GM12878 (cell line): ENCODE data around the gene CHST2. TPM values are rescaled to one million over a fixed set of nuclear protein-coding genes. Genes with fewer than 3 reads are reported as not detected.

Experiments used
- ATAC-seq: fragments of 200-7000 bp; cut with Tn5 transposase; 3 replicates; pipeline ENCODE4 v1.9.1; 2020; ENCODE audit warnings: mild to moderate bottlenecking, moderate library complexity
- BruUV-seq: library from RNA; stranded (reverse); fragments of 400-500 nt; replicated peaks from 2 replicates; lab custom pipeline; 2021; lab: Mats Ljungman, UMichigan
- CTCF ChIA-PET: fragments of 300-600 bp; sonication (Branson Sonifier 250); formaldehyde crosslinking; extraction: SDS; loops from one replicate; lab custom pipeline; 2021; ENCODE audit warnings: inconsistent platforms; lab: Yijun Ruan, JAX
- POLR2A ChIA-PET: fragments of 350-600 bp; formaldehyde crosslinking; extraction: SDS; loops from one replicate; lab custom pipeline; 2021; ENCODE audit warnings: inconsistent platforms; lab: Charles Lee
- RAD21 ChIA-PET: fragments of 300-600 bp; sonication (Branson Sonifier 250); formaldehyde crosslinking; loops from one replicate; lab custom pipeline; 2023; ENCODE audit warnings: antibody characterized with exemption; ENCODE audit not compliant: unreplicated experiment; lab: Charles Lee
- SMC1A ChIA-PET: fragments of 300-600 bp; sonication (Branson Sonifier 250); formaldehyde crosslinking; loops from one replicate; lab custom pipeline; 2023; ENCODE audit not compliant: unreplicated experiment, uncharacterized antibody; lab: Charles Lee
- DNase-seq: peaks from one replicate; pipeline ENCODE4 v3.0.0-alpha.2; 2011; ENCODE audit warnings: low read depth, low spot score
- FAIRE-seq: peaks from 3 replicates; lab custom pipeline; 2011; peaks lifted over from hg19 to GRCh38; lab: Jason Lieb, UNC
- H2AFZ ChIP-seq: 2 replicates; pipeline ENCODE4 v1.6.0; 2011; ENCODE audit warnings: low read depth, low read length, control low read depth; ENCODE audit not compliant: control insufficient read depth
- H3K27ac ChIP-seq: 2 replicates; pipeline ENCODE4 v1.5.1; 2011; ENCODE audit warnings: control low read depth; ENCODE audit not compliant: control insufficient read depth, insufficient read depth
- H3K27me3 ChIP-seq, 2 experiments: replicated peaks in 1 of 2; 2 replicates each; pipeline versions ENCODE4 v1.6.0 to v1.6.1; 2011; ENCODE audit warnings: low read length in 1 of 2; ENCODE audit not compliant: control insufficient read depth in 2 of 2, insufficient read depth in 2 of 2
- H3K36me3 ChIP-seq, 2 experiments: 2 replicates each; pipeline ENCODE4 v1.5.1; 2011; ENCODE audit warnings: low read length in 1 of 2; ENCODE audit not compliant: control insufficient read depth in 2 of 2, insufficient read depth in 2 of 2
- H3K4me1 ChIP-seq: 2 replicates; pipeline ENCODE4 v1.6.1; 2011; ENCODE audit warnings: mild to moderate bottlenecking, low read length, moderate library complexity, mixed read lengths; ENCODE audit not compliant: control insufficient read depth, insufficient read depth
- H3K4me2 ChIP-seq: 2 replicates; pipeline ENCODE4 v1.6.0; 2011; ENCODE audit warnings: control low read depth; ENCODE audit not compliant: control insufficient read depth, insufficient read depth
- H3K4me3 ChIP-seq: fragments of 200-600 bp; sonication (generic); 2 replicates; pipeline ENCODE4 v1.5.1; 2016
- H3K79me2 ChIP-seq: 2 replicates; pipeline ENCODE4 v1.6.0; 2011; ENCODE audit warnings: low read length; ENCODE audit not compliant: control insufficient read depth, insufficient read depth
- H3K9ac ChIP-seq: 2 replicates; pipeline ENCODE4 v1.8.0; 2011; ENCODE audit warnings: low read length, control low read depth, mixed read lengths; ENCODE audit not compliant: control insufficient read depth, insufficient read depth
- H3K9me3 ChIP-seq: replicated peaks from 3 replicates; pipeline ENCODE4 v1.5.1; 2011; ENCODE audit warnings: mild to moderate bottlenecking, low read length; ENCODE audit not compliant: control insufficient read depth, insufficient read depth
- H4K20me1 ChIP-seq: 2 replicates; pipeline ENCODE4 v1.6.0; 2011; ENCODE audit not compliant: control insufficient read depth, insufficient read depth
- BACH1 ChIP-seq: fragments of 450-650 bp; IDR thresholded peaks from 2 replicates; pipeline ENCODE4 v1.6.1; 2017; ENCODE audit warnings: mild to moderate bottlenecking, borderline replicate concordance
- CHD4 ChIP-seq: fragments of 200-600 bp; sonication (generic); IDR thresholded peaks from 2 replicates; pipeline ENCODE4 v1.6.1; 2016; ENCODE audit warnings: mild to moderate bottlenecking
- CUX1 ChIP-seq: IDR thresholded peaks from 2 replicates; pipeline ENCODE4 v1.6.1; 2012; ENCODE audit warnings: improper control_type of control experiment, low read depth, low read length; ENCODE audit not compliant: insufficient replicate concordance
- MYC ChIP-seq: IDR thresholded peaks from 2 replicates; pipeline ENCODE4 v1.6.1; 2011; ENCODE audit warnings: mild to moderate bottlenecking, low read length, moderate library complexity, inconsistent platforms; ENCODE audit not compliant: insufficient read depth, insufficient replicate concordance, insufficient read length, severe bottlenecking
- NFXL1 ChIP-seq: fragments of 450-650 bp; IDR thresholded peaks from 2 replicates; pipeline ENCODE4 v1.6.1; 2017; ENCODE audit warnings: antibody characterized with exemption, mild to moderate bottlenecking, borderline replicate concordance
- POLR2AphosphoS5 ChIP-seq: IDR thresholded peaks from 2 replicates; pipeline ENCODE4 v1.6.1; 2011; ENCODE audit warnings: mild to moderate bottlenecking, low read length, inconsistent platforms
- RAD21 ChIP-seq: IDR thresholded peaks from 2 replicates; pipeline ENCODE4 v1.6.1; 2011; ENCODE audit warnings: mild to moderate bottlenecking, low read depth, low read length, moderate library complexity; ENCODE audit not compliant: insufficient read depth
- RELB ChIP-seq: fragments of 450-650 bp; IDR thresholded peaks from 2 replicates; pipeline ENCODE4 v1.6.1; 2017; ENCODE audit warnings: low read depth, mild to moderate bottlenecking, moderate library complexity
- SUPT20H ChIP-seq: IDR thresholded peaks from 2 replicates; pipeline ENCODE4 v1.6.1; 2011; ENCODE audit warnings: low read depth, mild to moderate bottlenecking, low read length, moderate library complexity, borderline replicate concordance; ENCODE audit not compliant: control insufficient read depth
- whole genome bisulfite sequencing: methylation state at CpG from one replicate; pipeline ENCODE4 v1.1.6; 2016; ENCODE audit warnings: low lambda C conversion rate; ENCODE audit not compliant: insufficient replicate concordance, insufficient coverage; ENCODE audit errors: missing lambda C conversion rate; 5-methylcytosine and 5-hydroxymethylcytosine counted together
- in situ Hi-C: fragments of 300-500 bp; cut with MboI; formaldehyde crosslinking; loops from 9 replicates; pipeline ENCODE4 v1.14.3; 2018; ENCODE audit warnings: mixed read lengths
- intact Hi-C: fragments of 100-400 bp; cut with micrococcal nuclease; formaldehyde crosslinking; loops from one replicate; pipeline ENCODE4 v1.14.2; 2022; ENCODE audit not compliant: unreplicated experiment
- polyA plus RNA-seq, 11 experiments: library from polyadenylated mRNA; depleted of rRNA in 4 of 11; unstranded in 6 of 11; stranded (reverse) in 5 of 11; fragments of >200 nt; fragmentation: Nextera tagmentation in 4 of 11; fragmentation: Illumina TruSeq in 1 of 11; extraction: Ambion mirVana in 4 of 11; extraction: Trizol in 1 of 11; gene quantifications; 1 replicate in 1 of 11; 2 replicates in 10 of 11; pipeline versions ENCODE4 v1.2.1 to v1.2.3, GENCODE V29; 2011 to 2016; ENCODE audit warnings: inconsistent platforms in 2 of 11, missing spikeins in 2 of 11, low read depth in 1 of 11
- total RNA-seq, 4 experiments: library from RNA; depleted of rRNA in 3 of 4; stranded (reverse); fragments of >200 nt in 3 of 4; fragmentation: Illumina TruSeq in 1 of 4; extraction: Trizol in 1 of 4; gene quantifications; 2 replicates each; pipeline versions ENCODE4 v1.2.1 to v1.2.3, GENCODE V29; 2013 to 2021

Gene CHST2
- total and polyA plus RNA-seq, 10 of the 15 experiments (the other 5 are each of a cell fraction or from before 2014, with no cell fraction given) = 1.6 to 37.2 (median 8.8) TPM

- in situ Hi-C loops = no loop called here
- ATAC-seq (peak; percentile 32), DNase-seq (no peak), FAIRE-seq (no peak)
- intact Hi-C loops = no loop called here
- BruUV-seq = no TSS peak
- Histone ChIP-seq H2AFZ (no peak overlapping the region), H4K20me1 (no peaks in the 10 kb centered on the region), H3K9ac (no peak overlapping the region), H3K36me3 (no peaks in the 10 kb centered on the region), H3K27me3 (no peaks in the 10 kb centered on the region), H3K4me2 (no peak overlapping the region), H3K79me2 (no peaks in the 10 kb centered on the region), H3K27ac (no peak overlapping the region), H3K4me3 (no peak overlapping the region), H3K9me3 (no peaks in the 10 kb centered on the region), H3K4me1 (no peaks in the 10 kb centered on the region)
- ChIA-PET SMC1A (no interaction called here), RAD21 (no interaction called here), POLR2A (no interaction called here), CTCF (no interaction called here)
- whole genome bisulfite sequencing = 51% methylated on average over 5 of the region's 5 CpGs
- no peak for TF ChIP-seq CUX1
- no peak for TF ChIP-seq RAD21
- no peak for TF ChIP-seq NFXL1
- no peak for TF ChIP-seq MYC
- no peak for TF ChIP-seq POLR2AphosphoS5
- no peak for TF ChIP-seq SUPT20H
- no peak for TF ChIP-seq RELB
- no peak for TF ChIP-seq CHD4
- TF ChIP-seq BACH1 = no peak
These were observed 32.5 kb downstream of the CHST2 start for GRCh38 chr3:143152043-143152442.
